Testis (tissue), 3 donors: ENCODE measurements around the gene CIB4. TPM values are rescaled to one million over a fixed set of nuclear protein-coding genes. Genes with fewer than 3 reads are reported as not detected.
"Not testable (repeated sequence)": the region's sequence is repeated elsewhere in the genome, so short reads cannot be mapped to it uniquely, and the experiment has no call there.

Experiments
- DNase-seq: peaks from one replicate; pipeline ENCODE4 v3.0.0-alpha.2; 2019
- H3K27ac ChIP-seq, 2 donors: fragments of 200-600 bp; sonication (generic); one replicate each; pipeline ENCODE4 v1.5.1; 2019
- H3K27me3 ChIP-seq: fragments of 200-600 bp; sonication (generic); one replicate; pipeline ENCODE4 v1.5.1; 2019
- H3K36me3 ChIP-seq: fragments of 200-600 bp; sonication (generic); one replicate; pipeline ENCODE4 v1.5.1; 2017; ENCODE audit warnings: low read depth; ENCODE audit errors: missing control alignments
- H3K4me1 ChIP-seq: fragments of 200-600 bp; sonication (generic); one replicate; pipeline ENCODE4 v1.5.1; 2019
- H3K4me3 ChIP-seq, 2 donors: fragments of 200-600 bp; sonication (generic); one replicate each; pipeline ENCODE4 v1.5.1; 2017 to 2019
- H3K9me3 ChIP-seq: fragments of 200-600 bp; sonication (generic); one replicate; pipeline ENCODE4 v1.5.1; 2017
- POLR2A ChIP-seq: fragments of 450-650 bp; IDR thresholded peaks from one replicate; pipeline ENCODE4 v1.6.1; 2017; ENCODE audit warnings: antibody characterized with exemption, mild to moderate bottlenecking, moderate library complexity
- WGBS, 2 donors: methylation state at CpG; one replicate each; pipeline ENCODE4 v1.1.5; 2018; 5-methylcytosine and 5-hydroxymethylcytosine counted together
- intact Hi-C: fragments of 100-400 bp; cut with DNase I; formaldehyde crosslinking; loops from one replicate; pipeline ENCODE4 v1.15.1; 2023; ENCODE audit warnings: low total_unique reads
- polyA plus RNA-seq: library from polyadenylated mRNA; stranded (reverse); fragments of 350-450 nt; fragmentation: Illumina TruSeq; extraction: RNeasy Lipid Tissue Mini Kit (QIAGEN cat#74804); gene quantifications from one replicate; pipeline ENCODE4 v1.2.3, GENCODE V29; 2014; ENCODE audit warnings: low read depth, low replicate concordance; ENCODE audit not compliant: insufficient read depth
- total RNA-seq, 2 donors: library from RNA; depleted of rRNA; stranded (reverse); fragments of >200 nt; gene quantifications; one replicate each; pipeline ENCODE4 v1.2.3, GENCODE V29; 2016
- TF ChIP-seq, protein P1 (sequence below), 3 experiments: fragments of 450-650 bp in 2 of 3; fragments of 200-600 bp in 1 of 3; sonication (generic) in 1 of 3; IDR thresholded peaks; one replicate each; pipeline ENCODE4 v1.5.1; 2016 to 2019; ENCODE audit warnings: antibody characterized with exemption in 3 of 3, mild to moderate bottlenecking in 2 of 3, moderate library complexity in 1 of 3

The CIB4 gene
- total and polyA plus RNA-seq, 3 donors from 2014 or later = 7.5 to 30.6 (median 8.7) TPM

DNA sequence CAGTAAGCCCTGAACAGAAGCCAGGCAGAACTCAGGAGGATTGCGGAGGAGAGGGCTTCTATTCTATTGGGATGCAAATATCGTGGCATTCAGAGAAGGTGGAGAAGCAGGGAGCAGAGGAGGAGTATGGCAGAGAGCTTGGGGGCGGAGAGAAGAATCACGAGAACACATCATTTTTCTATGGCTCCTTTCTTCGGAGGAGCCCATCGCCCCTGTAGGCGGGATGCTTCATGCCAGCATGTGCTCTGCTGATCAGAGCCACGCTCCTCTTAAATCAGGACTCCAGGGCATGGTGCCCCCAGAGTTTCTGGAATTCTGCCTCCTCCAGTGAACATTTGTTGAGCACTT lies 71.1 kb downstream of the CIB4 start:
- WGBS, 2 donors = 86 to 88% methylated on average over 8 of the region's 8 CpGs

DNA sequence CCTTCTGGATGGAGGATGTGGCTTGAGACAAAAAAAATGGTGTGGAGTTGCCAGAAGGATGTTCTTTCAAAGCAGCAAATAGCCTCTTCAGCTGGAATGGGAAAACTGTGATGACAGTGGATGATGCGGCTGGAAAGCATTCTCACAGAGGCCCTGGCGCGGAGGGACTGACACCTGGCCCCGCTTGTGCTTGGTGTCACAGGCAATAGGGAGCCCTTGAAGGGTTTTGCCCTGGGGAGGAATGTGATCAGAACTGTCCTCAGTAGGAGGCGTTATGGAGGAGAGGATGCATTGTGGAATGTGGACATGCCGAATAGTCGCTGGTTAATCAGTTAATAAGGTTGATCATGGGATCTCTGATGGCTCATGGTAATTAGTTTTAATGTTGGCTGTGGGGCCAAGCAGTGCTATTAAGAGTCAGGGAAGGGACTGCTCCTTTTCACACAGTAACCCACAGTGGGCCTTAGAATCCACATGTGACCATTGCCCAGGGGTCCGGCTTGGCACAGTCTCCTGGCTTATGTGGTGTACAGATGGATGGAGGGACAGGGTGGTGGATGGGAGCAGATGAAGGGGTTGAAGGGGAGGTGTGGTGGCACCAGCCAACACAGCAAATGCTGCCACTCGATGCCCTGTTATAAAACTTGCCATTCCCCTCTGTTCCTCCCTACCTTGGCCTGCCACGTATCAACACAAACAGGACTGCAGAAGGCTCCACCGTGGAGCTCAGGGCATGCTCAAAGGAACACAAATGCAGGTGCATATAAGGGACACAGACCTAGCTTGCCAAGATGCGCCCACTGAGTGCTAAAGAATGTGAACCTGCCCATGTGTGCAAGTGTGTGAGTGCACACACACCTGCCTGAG lies 71.7 kb downstream of the CIB4 start:
- DNase-seq = no peak
- no peak overlapping the region for H3K27ac ChIP-seq
- H3K4me1 ChIP-seq = no peaks in the 10 kb centered on the region
- intact Hi-C loops = no loop called here
- no peaks in the 10 kb centered on the region for H3K9me3 ChIP-seq
- 91 to 95% methylated on average over 12 of the region's 12 CpGs for WGBS, 2 donors
- H3K4me3 ChIP-seq = no peak overlapping the region
- H3K36me3 ChIP-seq = no peaks in the 10 kb centered on the region
- TF ChIP-seq, protein P1, sequence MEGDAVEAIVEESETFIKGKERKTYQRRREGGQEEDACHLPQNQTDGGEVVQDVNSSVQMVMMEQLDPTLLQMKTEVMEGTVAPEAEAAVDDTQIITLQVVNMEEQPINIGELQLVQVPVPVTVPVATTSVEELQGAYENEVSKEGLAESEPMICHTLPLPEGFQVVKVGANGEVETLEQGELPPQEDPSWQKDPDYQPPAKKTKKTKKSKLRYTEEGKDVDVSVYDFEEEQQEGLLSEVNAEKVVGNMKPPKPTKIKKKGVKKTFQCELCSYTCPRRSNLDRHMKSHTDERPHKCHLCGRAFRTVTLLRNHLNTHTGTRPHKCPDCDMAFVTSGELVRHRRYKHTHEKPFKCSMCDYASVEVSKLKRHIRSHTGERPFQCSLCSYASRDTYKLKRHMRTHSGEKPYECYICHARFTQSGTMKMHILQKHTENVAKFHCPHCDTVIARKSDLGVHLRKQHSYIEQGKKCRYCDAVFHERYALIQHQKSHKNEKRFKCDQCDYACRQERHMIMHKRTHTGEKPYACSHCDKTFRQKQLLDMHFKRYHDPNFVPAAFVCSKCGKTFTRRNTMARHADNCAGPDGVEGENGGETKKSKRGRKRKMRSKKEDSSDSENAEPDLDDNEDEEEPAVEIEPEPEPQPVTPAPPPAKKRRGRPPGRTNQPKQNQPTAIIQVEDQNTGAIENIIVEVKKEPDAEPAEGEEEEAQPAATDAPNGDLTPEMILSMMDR (IDR thresholded peaks at IDR 0.05) = no peak
- TF ChIP-seq POLR2A = no peak
- H3K27me3 ChIP-seq = no peaks in the 10 kb centered on the region

More for the DNA sequence above, 71.1 kb downstream of the CIB4 start:
- no peak for DNase-seq
- H3K27me3 ChIP-seq = no peaks in the 10 kb centered on the region
- no peak overlapping the region for H3K27ac ChIP-seq
- H3K36me3 ChIP-seq = no peaks in the 10 kb centered on the region
- intact Hi-C loops = no loop called here
- TF ChIP-seq, protein P1 (IDR thresholded peaks at IDR 0.05) = no peak
- no peak for TF ChIP-seq POLR2A
- H3K4me1 ChIP-seq = no peaks in the 10 kb centered on the region
- H3K9me3 ChIP-seq = no peaks in the 10 kb centered on the region
- H3K4me3 ChIP-seq = no peak overlapping the region

DNA sequence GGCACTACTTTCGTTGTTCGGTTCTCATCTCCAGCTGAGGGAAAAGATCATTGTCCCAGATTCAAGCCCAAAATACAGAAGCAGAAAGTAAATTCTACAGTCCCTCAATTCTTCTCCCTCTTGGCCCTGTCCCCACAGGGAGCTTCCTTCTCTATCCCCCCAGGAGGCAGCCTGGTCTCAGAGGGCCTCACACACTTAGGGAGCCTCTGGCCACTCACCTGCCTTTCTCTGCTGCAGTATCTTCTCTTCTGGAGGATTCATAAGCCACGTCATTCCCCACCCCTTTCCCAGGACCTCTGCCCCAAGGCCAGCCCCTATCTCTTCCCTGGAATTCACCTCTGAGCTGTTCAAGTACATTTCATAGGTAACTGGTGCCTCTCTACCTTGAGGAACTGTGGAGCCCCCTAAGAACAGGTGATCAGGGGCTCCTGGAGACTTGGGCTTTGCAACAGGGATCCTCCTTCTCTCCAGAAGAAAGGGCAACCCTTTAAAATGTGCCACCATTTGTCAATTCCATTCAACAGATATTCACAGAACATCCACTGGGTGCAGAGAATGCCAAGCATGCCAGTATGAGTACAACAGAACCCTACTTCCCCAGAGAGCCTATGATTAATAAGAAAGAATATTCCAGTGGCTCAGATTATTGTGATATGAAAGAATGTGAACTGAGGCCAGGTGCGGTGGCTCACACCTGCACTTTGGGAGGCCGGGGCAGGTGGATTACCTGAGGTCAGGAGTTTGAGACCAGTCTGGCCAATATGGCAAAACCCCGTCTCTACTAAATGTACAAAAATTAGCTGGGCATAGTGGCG lies 72.9 kb downstream of the CIB4 start:
- Histone ChIP-seq H3K27me3 (no peaks in the 10 kb centered on the region), H3K27ac (no peak overlapping the region), H3K4me1 (peaks cover 2% of the 10 kb centered on the region), H3K9me3 (no peaks in the 10 kb centered on the region), H3K4me3 (no peak overlapping the region), H3K36me3 (no peaks in the 10 kb centered on the region)
- intact Hi-C loops = no loop called here
- TF ChIP-seq, protein P1 (IDR thresholded peaks at IDR 0.05) = no peak
- no peak for TF ChIP-seq POLR2A
- DNase-seq = no peak
- whole genome bisulfite sequencing, 2 donors = 83 to 88% methylated on average over 7 of the region's 7 CpGs

DNA sequence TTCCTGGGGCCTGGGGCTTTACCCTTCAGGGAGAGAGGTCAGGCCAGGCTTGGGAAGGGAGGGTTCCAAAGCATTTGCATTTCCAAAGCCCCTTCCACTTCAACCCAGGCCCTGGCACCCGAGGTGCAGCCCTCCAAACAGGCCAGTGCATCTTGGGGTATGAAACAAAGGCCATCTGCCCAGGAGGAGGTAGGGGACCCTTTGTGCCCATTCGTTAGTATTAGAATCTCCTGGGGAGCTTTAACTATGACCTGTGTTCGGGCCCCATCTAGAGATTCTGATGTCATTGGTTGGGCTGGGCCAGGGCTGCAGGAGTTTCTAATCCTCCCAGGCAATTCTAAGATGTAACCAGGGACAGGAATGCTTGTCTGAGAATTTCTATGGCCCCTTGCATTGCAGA lies 73.6 kb downstream of the CIB4 start:
- Histone ChIP-seq H3K4me3 (no peak overlapping the region), H3K36me3 (no peaks in the 10 kb centered on the region), H3K4me1 (peaks cover 8% of the 10 kb centered on the region), H3K27ac (no peak overlapping the region), H3K9me3 (no peaks in the 10 kb centered on the region), H3K27me3 (no peaks in the 10 kb centered on the region)
- intact Hi-C loops = no loop called here
- 61 to 71% methylated on average over 3 of the region's 3 CpGs for WGBS, 2 donors
- TF ChIP-seq POLR2A = no peak
- DNase-seq = no peak

DNA sequence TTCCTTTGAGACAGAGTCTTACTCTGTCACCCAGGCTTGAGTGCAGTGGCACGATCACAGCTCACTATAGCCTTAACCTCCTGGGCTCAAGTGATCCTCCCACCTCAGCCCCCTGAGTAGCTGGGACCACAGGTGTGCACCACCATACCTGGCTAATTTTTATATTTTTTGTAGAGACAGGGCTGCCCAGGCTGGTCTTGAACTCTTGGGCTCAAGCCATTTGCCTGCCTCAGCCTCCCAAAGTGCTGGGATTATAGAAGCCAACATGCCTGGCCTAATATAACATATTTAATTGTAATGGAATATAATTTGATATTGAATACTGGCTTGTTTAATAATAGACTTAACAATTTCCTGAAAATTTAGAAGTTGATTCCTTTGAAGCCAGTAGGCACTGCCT lies 74.4 kb downstream of the CIB4 start:
- H3K27me3 ChIP-seq, DNase-seq, H3K4me3 ChIP-seq, H3K36me3 ChIP-seq, H3K27ac ChIP-seq, intact Hi-C loops, H3K4me1 ChIP-seq, H3K9me3 ChIP-seq: not testable (repeated sequence)
- WGBS, 2 donors = 91 to 95% methylated on average over 1 of the region's 1 CpG
